ENCODE measurements around the gene NRAP.

DNA sequence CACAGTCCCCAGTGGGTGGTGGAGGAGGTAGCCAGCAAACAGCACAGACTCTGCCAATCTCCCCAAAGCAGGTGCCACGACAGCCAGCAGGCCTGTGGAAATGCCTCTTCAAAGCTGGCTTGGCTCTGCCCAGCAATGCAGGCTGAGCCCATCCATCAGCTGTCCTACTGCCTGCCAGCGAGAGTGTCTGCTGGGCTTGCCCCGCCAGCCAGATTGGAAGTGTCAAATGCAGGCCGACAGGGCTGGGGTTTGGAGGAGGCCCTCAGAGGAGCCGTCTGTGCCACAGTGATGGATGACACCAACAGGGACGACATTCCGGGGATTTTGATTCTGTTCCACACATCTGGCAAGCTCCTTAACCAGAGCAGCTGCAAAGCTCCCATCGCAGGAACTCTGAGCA is 94.3 kb downstream of the NRAP start:
- TF ChIP-seq POLR2A (IDR thresholded peaks at IDR 0.05; ENCODE audit: low read length) (no peak), GATA1 (IDR thresholded peaks at IDR 0.05; ENCODE audit: low read depth, low read length) (no peak)
